ENCODE data around the gene FADS6. TPM values are rescaled to one million over a fixed set of nuclear protein-coding genes. Genes with fewer than 3 reads are reported as not detected.

The FADS6 gene
- polyA plus RNA-seq, 1 of the 3 experiments (the other 2 are of a cell fraction): not detected

GRCh38 chr17:74875977-74876593, 17.3 kb downstream of the FADS6 start:
- peaks cover 0 to 2% of the 10 kb centered on the region in 2 experiments for H3K36me3 ChIP-seq (replicated peaks in 1 of 2; ENCODE audit: control insufficient read depth in 1 of 2, insufficient read depth in 2 of 2, low read length in 1 of 2)
- peaks cover 13% of the 10 kb centered on the region for H3K79me2 ChIP-seq (ENCODE audit: insufficient read depth)
- no peak for DNase-seq
- H3K4me1 ChIP-seq (ENCODE audit: control insufficient read depth in 1 of 2, insufficient read depth in 2 of 2, low read depth in 1 of 2, low read length in 1 of 2): peaks cover 9 to 19% of the 10 kb centered on the region in 2 experiments; a peak in 3 of 4 replicates
- no peak overlapping the region for H2AFZ ChIP-seq (ENCODE audit: low read depth)
- TF ChIP-seq JUND (IDR thresholded peaks at IDR 0.05): no peak
- no peak for TF ChIP-seq GATA2 (CRISPR knock-in tag; IDR thresholded peaks at IDR 0.05)
- no peak for TF ChIP-seq POLR2AphosphoS5 (IDR thresholded peaks at IDR 0.05; ENCODE audit: low read depth, low read length)
- no peak for TF ChIP-seq YY1 (IDR thresholded peaks at IDR 0.05; ENCODE audit: low read depth)
- no peak for TF ChIP-seq TCF12 (IDR thresholded peaks at IDR 0.05)
- no peak for TF ChIP-seq RAD21 (IDR thresholded peaks at IDR 0.05; ENCODE audit: low read length)
- TF ChIP-seq TAF1 (IDR thresholded peaks at IDR 0.05; ENCODE audit: borderline replicate concordance, low read depth, low read length): no peak
- TF ChIP-seq RFX5 (IDR thresholded peaks at IDR 0.05; ENCODE audit: low read length): no peak
- TF ChIP-seq TEAD4 (IDR thresholded peaks at IDR 0.05; ENCODE audit: borderline replicate concordance, insufficient read depth): no peak
- TF ChIP-seq EP300 (IDR thresholded peaks at IDR 0.05; ENCODE audit: borderline replicate concordance in 1 of 2, low read depth in 1 of 2, low read length in 1 of 2): no peak
- TF ChIP-seq CHD2 (IDR thresholded peaks at IDR 0.05; ENCODE audit: low read length, partially characterized antibody): no peak
- TF ChIP-seq REST (IDR thresholded peaks at IDR 0.05; ENCODE audit: low read depth, low read length): no peak
- no peak for TF ChIP-seq FOXJ3 (CRISPR knock-in tag; IDR thresholded peaks at IDR 0.05)
- TF ChIP-seq EZH2phosphoT487 (IDR thresholded peaks at IDR 0.05; ENCODE audit: borderline replicate concordance, low read depth): no peak
- TF ChIP-seq RXRA (IDR thresholded peaks at IDR 0.05; ENCODE audit: borderline replicate concordance, low read depth): no peak
- no peak for TF ChIP-seq PBX3 (IDR thresholded peaks at IDR 0.05)
- TF ChIP-seq ELF1 (IDR thresholded peaks at IDR 0.05): no peak
- TF ChIP-seq GABPA (IDR thresholded peaks at IDR 0.05; ENCODE audit: low read depth): no peak
- no peak for TF ChIP-seq NFIC (IDR thresholded peaks at IDR 0.05; ENCODE audit: borderline replicate concordance)
- TF ChIP-seq USF2 (IDR thresholded peaks at IDR 0.05; ENCODE audit: borderline replicate concordance, low read depth, low read length): no peak
- ChIA-PET POLR2A (no interaction called here), CTCF (interaction anchor here (47.7 kb wide), 1 partner anchor 58 kb away, joined by 3869 read pairs; the partner anchor contains the start of genes GRIN2C and NAT9)
- H3K9me3 ChIP-seq: no peaks in the 10 kb centered on the region
- no peak overlapping the region for H3K4me2 ChIP-seq
- 69% methylated on average over 6 of the region's 6 CpGs for whole genome bisulfite sequencing (ENCODE audit: low lambda C conversion rate)
- no peaks in the 10 kb centered on the region for H3K9me2 ChIP-seq
- H3K27ac ChIP-seq (ENCODE audit: low read depth in 2 of 2, low read length in 1 of 2): no peak overlapping the region
- no peak overlapping the region for H3K4me3 ChIP-seq (ENCODE audit: low read depth in 2 of 2, low read length in 1 of 2)
- H3K27me3 ChIP-seq (ENCODE audit: insufficient read depth): no peaks in the 10 kb centered on the region
- H4K20me1 ChIP-seq (ENCODE audit: insufficient read depth): no peaks in the 10 kb centered on the region
- no peak overlapping the region for H3K9ac ChIP-seq
- H3F3A ChIP-seq (replicated peaks; ENCODE audit: insufficient read depth): no peaks in the 10 kb centered on the region
